HG02840 (cell line): ENCODE data around the gene RPS25.
"Not testable (repeated sequence)": the region's sequence is repeated elsewhere in the genome, so short reads cannot be mapped to it uniquely, and the experiment has no call there.

Source experiments
- ATAC-seq: cut with Tn5 transposase; IDR thresholded peaks from one replicate; pipeline ENCODE4 v1.9.1; 2021; ENCODE audit warnings: mild to moderate bottlenecking, moderate library complexity, moderate number of reproducible peaks; ENCODE audit not compliant: unreplicated experiment, low FRiP score

The RPS25 gene

GRCh38 chr11:118975771-118976709, 42.1 kb downstream of the RPS25 start:
- ATAC-seq = no peak

- no peak for ATAC-seq
These were observed 44.2 kb downstream of the RPS25 start for GRCh38 chr11:118973985-118974384.

- no peak for ATAC-seq
These were observed 46.5 kb downstream of the RPS25 start, which contains the start of gene FOXR1 for GRCh38 chr11:118971646-118972045. TSS of gene FOXR1 (plus strand) at chr11:118971761. CDS start at chr11:118971932, 171 bp downstream.

- ATAC-seq = not testable (repeated sequence)
These were observed 48.6 kb downstream of the RPS25 start for GRCh38 chr11:118969508-118969907.
